Tibial nerve (tissue), 4 donors: ENCODE results near the gene ZMYND12.

Experiments
- EP300 ChIP-seq, 2 donors: sonication (generic); formaldehyde crosslinking; IDR thresholded peaks; one replicate each; pipeline ENCODE4 v1.6.1; 2017; ENCODE audit warnings: antibody characterized with exemption in 2 of 2, mild to moderate bottlenecking in 1 of 2
- POLR2A ChIP-seq, 2 donors: fragments of 450-650 bp; IDR thresholded peaks; one replicate each; pipeline ENCODE4 v1.6.1; 2017; ENCODE audit warnings: antibody characterized with exemption in 2 of 2, mild to moderate bottlenecking in 2 of 2, moderate library complexity in 2 of 2
- TF ChIP-seq, protein P1 (sequence below), 5 experiments: fragments of 200-600 bp in 3 of 5; fragments of 450-650 bp in 2 of 5; sonication (generic) in 3 of 5; IDR thresholded peaks; one replicate each; pipeline ENCODE4 v1.5.1; 2016 to 2019; ENCODE audit warnings: antibody characterized with exemption in 5 of 5, mild to moderate bottlenecking in 3 of 5, moderate library complexity in 2 of 5

DNA sequence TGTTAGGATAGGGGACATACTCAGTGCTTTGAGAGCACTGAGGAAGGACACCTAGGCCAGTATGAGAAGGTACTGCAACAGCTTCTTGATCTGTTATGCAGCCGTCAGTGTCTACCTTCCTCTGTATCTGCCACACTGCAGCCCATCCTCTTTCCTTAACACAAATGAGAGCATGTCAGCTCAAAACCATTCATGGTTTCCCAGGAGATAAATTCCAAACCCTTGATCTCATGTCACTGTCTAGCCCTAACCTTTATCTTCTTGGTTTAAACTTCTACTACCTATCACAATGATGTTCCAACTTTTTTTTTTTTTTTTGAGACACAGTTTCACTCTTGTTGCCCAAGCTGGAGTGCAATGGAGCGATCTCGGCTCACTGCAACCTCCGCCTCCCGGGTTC, 1.4 kb downstream of the ZMYND12 start:
- TF ChIP-seq EP300 (IDR thresholded peaks at IDR 0.05) (no peak), POLR2A (IDR thresholded peaks at IDR 0.05) (no peak)
- TF ChIP-seq, protein P1, sequence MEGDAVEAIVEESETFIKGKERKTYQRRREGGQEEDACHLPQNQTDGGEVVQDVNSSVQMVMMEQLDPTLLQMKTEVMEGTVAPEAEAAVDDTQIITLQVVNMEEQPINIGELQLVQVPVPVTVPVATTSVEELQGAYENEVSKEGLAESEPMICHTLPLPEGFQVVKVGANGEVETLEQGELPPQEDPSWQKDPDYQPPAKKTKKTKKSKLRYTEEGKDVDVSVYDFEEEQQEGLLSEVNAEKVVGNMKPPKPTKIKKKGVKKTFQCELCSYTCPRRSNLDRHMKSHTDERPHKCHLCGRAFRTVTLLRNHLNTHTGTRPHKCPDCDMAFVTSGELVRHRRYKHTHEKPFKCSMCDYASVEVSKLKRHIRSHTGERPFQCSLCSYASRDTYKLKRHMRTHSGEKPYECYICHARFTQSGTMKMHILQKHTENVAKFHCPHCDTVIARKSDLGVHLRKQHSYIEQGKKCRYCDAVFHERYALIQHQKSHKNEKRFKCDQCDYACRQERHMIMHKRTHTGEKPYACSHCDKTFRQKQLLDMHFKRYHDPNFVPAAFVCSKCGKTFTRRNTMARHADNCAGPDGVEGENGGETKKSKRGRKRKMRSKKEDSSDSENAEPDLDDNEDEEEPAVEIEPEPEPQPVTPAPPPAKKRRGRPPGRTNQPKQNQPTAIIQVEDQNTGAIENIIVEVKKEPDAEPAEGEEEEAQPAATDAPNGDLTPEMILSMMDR (IDR thresholded peaks at IDR 0.05): no peak
